ENCODE results near the gene AFG1L.
"Not testable (repeated sequence)": the region's sequence is repeated elsewhere in the genome, so short reads cannot be mapped to it uniquely, and the experiment has no call there.

Gene AFG1L

GRCh38 chr6:108355120-108355519 is 60.3 kb downstream of the AFG1L start:
- DNase-seq, result no peak

- no peak for DNase-seq
Measured at GRCh38 chr6:108355890-108356289, 61.0 kb downstream of the AFG1L start.

GRCh38 chr6:108359901-108360882 is 65.3 kb downstream of the AFG1L start:
- DNase-seq, result no peak

GRCh38 chr6:108360919-108361311 is 66.1 kb downstream of the AFG1L start:
- no peak for DNase-seq

GRCh38 chr6:108361312-108361932 is 66.6 kb downstream of the AFG1L start:
- no peak for DNase-seq

- no peak for DNase-seq
Measured at GRCh38 chr6:108362455-108362854, 67.6 kb downstream of the AFG1L start.

- no peak for DNase-seq
Measured at GRCh38 chr6:108363113-108363512, 68.3 kb downstream of the AFG1L start.

GRCh38 chr6:108363889-108364313 is 69.0 kb downstream of the AFG1L start:
- no peak for DNase-seq

- no peak for DNase-seq
Measured at GRCh38 chr6:108364470-108364869, 69.6 kb downstream of the AFG1L start.

GRCh38 chr6:108365478-108365877 is 70.6 kb downstream of the AFG1L start:
- DNase-seq, result no peak

GRCh38 chr6:108366236-108366635 is 71.4 kb downstream of the AFG1L start:
- DNase-seq, result no peak

GRCh38 chr6:108368431-108369030 is 73.7 kb downstream of the AFG1L start:
- DNase-seq, result no peak

GRCh38 chr6:108380876-108381275 is 86.0 kb downstream of the AFG1L start:
- DNase-seq, result no peak

- DNase-seq, result no peak
Measured at GRCh38 chr6:108383981-108384380, 89.1 kb downstream of the AFG1L start.

- not testable (repeated sequence) for DNase-seq
Measured at GRCh38 chr6:108389190-108389589, 94.3 kb downstream of the AFG1L start.

GRCh38 chr6:108395297-108395696 is 100.4 kb downstream of the AFG1L start:
- no peak for DNase-seq

GRCh38 chr6:108403236-108403635 is 108.4 kb downstream of the AFG1L start:
- DNase-seq, result no peak

GRCh38 chr6:108406943-108407342 is 112.1 kb downstream of the AFG1L start:
- no peak for DNase-seq

- DNase-seq, result no peak
Measured at GRCh38 chr6:108407904-108408827, 113.3 kb downstream of the AFG1L start.

- DNase-seq, result no peak
Measured at GRCh38 chr6:108408861-108409260, 114.0 kb downstream of the AFG1L start.

- DNase-seq, result not testable (repeated sequence)
Measured at GRCh38 chr6:108416047-108416833, 121.4 kb downstream of the AFG1L start.

GRCh38 chr6:108417027-108417426 is 122.2 kb downstream of the AFG1L start:
- DNase-seq, result no peak
